GM23248 (cell line): ENCODE measurements around the gene NOX4.

Source experiments
- EZH2 ChIP-seq: fragments of 200-600 bp; sonication (generic); IDR thresholded peaks from 2 replicates; pipeline ENCODE4 v1.6.1; 2018; ENCODE audit warnings: antibody characterized with exemption, mild to moderate bottlenecking; ENCODE audit not compliant: insufficient read depth, poor library complexity, severe bottlenecking
- EZH2phosphoT487 ChIP-seq: fragments of 200-600 bp; sonication (generic); IDR thresholded peaks from 2 replicates; pipeline ENCODE4 v1.6.1; 2018; ENCODE audit warnings: antibody characterized with exemption, moderate library complexity, mild to moderate bottlenecking, low read depth; ENCODE audit not compliant: insufficient read depth

DNA sequence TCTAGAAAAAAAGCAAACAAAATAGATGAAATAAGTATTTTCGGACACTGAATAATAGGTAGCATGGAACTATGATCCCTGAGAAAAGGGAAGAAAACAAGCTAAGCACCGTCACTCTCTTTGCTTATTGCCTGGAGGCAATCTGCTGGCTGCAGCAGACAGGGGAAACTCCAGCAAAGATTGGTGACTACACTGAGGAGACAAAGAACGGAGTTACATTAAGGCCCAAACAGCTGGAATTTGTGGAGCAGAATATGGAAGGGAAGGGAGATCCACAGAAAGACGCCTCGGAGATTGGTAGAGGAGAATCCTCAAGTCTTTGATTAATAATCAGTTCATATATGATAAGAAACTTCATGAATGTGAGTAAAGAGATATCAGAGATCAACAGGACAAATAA, 163.3 kb downstream of the NOX4 start:
- no peak for TF ChIP-seq EZH2
- no peak for TF ChIP-seq EZH2phosphoT487
